Left lung (tissue), 10 donors: Measurements from ENCODE around the gene RLN2. TPM values are rescaled to one million over a fixed set of nuclear protein-coding genes. Genes with fewer than 3 reads are reported as not detected.

ENCODE experiments used
- ATAC-seq: fragments of 200-7000 bp; cut with Tn5 transposase; one replicate; pipeline ENCODE4 v1.9.1; 2020; ENCODE audit warnings: moderate library complexity
- DNase-seq, 4 donors: peaks; one replicate each; pipeline ENCODE4 v3.0.0-alpha.2; 2013 to 2020
- H3K27ac ChIP-seq, 2 donors: fragments of 200-600 bp; sonication (generic) in 1 of 2; one replicate each; pipeline versions ENCODE4 v1.5.0 to v1.8.0; 2020 to 2021
- H3K27me3 ChIP-seq, 2 donors: fragments of 200-600 bp; sonication (generic) in 1 of 2; one replicate each; pipeline versions ENCODE4 v1.5.0 to v1.8.0; 2020 to 2021
- H3K36me3 ChIP-seq, 2 donors: fragments of 200-600 bp; sonication (generic) in 1 of 2; one replicate each; pipeline versions ENCODE4 v1.5.0 to v1.8.0; 2020 to 2021
- H3K4me1 ChIP-seq, 2 donors: fragments of 200-600 bp; one replicate each; pipeline ENCODE4 v1.8.0; 2021
- H3K4me3 ChIP-seq, 2 donors: fragments of 200-600 bp; sonication (generic) in 1 of 2; one replicate each; pipeline versions ENCODE4 v1.5.0 to v1.8.0; 2020 to 2021; ENCODE audit warnings: mild to moderate bottlenecking in 1 of 2
- H3K9me3 ChIP-seq, 2 donors: fragments of 200-600 bp; sonication (generic) in 1 of 2; one replicate each; pipeline versions ENCODE4 v1.5.0 to v1.8.0; 2020 to 2021
- CTCF ChIP-seq, 2 donors: fragments of 200-600 bp; sonication (generic) in 1 of 2; IDR thresholded peaks; one replicate each; pipeline versions ENCODE4 v1.5.0 to v1.8.0; 2021; ENCODE audit warnings: antibody characterized with exemption in 2 of 2
- intact Hi-C, 2 donors: fragments of 100-400 bp; cut with DNase I; formaldehyde crosslinking; loops; one replicate each; pipeline versions ENCODE4 v1.11.2 to v1.14.2; 2022
- polyA plus RNA-seq, 6 donors: library from polyadenylated mRNA; unstranded; fragments of 120-200 nt; gene quantifications; one replicate each; pipeline ENCODE4 v1.2.1, GENCODE V29; 2013; ENCODE audit not compliant: insufficient read length in 6 of 6
- total RNA-seq, 2 donors: library from RNA; stranded (reverse); fragmentation: NEBNext Ultra II Directional; extraction: Animal tissue kit (Norgen Biotek cat#: 25700); gene quantifications; one replicate each; pipeline ENCODE4 v1.2.1, GENCODE V29; 2021
- donor health status: DM: no; HTN: yes; CAD: no.
- donor health status: DM: no; HTN: no; CAD: no.

RLN2 gene
- total and polyA plus RNA-seq, 8 donors, result 0.55 to 3.5 (median 2.1) TPM

GRCh38 chr9:5264219-5264595 lies 40.3 kb downstream of the RLN2 start:
- ATAC-seq (no peak), DNase-seq (no peak)
- no peaks in the 10 kb centered on the region for H3K9me3 ChIP-seq
- no peak overlapping the region for H3K27ac ChIP-seq
- no peaks in the 10 kb centered on the region for H3K27me3 ChIP-seq
- H3K4me1 ChIP-seq, result no peaks in the 10 kb centered on the region
- TF ChIP-seq CTCF (IDR thresholded peaks at IDR 0.05), result no peak
- intact Hi-C loops, result no loop called here
- no peaks in the 10 kb centered on the region for H3K36me3 ChIP-seq
- H3K4me3 ChIP-seq, result no peak overlapping the region

DNA sequence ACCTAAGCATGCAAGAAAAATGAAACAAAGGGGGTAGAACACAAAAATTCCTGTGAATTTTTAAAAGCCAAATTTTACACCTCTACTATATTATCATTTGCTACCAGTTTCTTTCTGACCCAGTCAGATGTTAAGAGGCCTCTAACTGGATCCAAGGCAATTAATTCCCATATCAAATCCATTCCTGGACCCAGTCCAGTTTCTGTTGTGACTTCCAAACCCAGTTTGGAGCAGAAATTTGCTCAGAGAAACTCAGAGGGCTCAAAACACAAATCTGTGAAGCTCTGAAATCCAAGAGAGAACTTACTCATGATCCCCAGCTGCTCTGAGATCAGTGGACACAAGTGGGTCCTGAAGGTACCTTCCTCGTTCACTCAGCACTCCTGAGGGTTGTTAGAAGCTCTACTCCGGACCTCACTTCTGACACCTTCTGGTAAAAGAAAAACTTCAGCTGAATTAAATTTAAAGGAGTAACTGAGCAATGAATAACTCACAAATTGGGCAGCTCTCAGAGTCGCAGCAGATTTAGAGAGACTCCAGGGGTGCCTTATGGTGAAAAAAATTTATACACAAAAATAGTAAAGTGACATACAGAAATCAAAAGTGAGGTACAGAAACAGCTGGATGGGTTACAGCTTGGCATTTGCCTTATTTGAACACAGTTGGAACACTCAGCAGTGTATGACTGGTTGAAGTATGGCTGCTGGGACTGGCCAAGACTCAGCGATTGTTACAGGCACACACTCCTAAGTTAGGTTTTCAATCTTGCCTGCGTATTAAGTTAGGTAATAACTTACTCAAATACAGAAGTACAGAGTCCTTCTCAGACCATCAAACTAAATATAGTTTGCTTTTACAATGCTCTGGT lies 40.9 kb downstream of the RLN2 start:
- H3K27ac ChIP-seq, result no peak overlapping the region
- intact Hi-C loops, result no loop called here
- no peaks in the 10 kb centered on the region for H3K9me3 ChIP-seq
- DNase-seq (peak in 1 of 4 donors; percentile 7), ATAC-seq (peak; percentile 76)
- no peaks in the 10 kb centered on the region for H3K27me3 ChIP-seq
- H3K36me3 ChIP-seq, result no peaks in the 10 kb centered on the region
- no peaks in the 10 kb centered on the region for H3K4me1 ChIP-seq
- H3K4me3 ChIP-seq, result no peak overlapping the region
- TF ChIP-seq CTCF (IDR thresholded peaks at IDR 0.05), result no peak

Other genes with a start within 250 kb of the RLN2 start
- gene INSL6, start 119.1 kb downstream of the RLN2 start, total RNA-seq, result not detected
- gene INSL6, start 119.1 kb downstream of the RLN2 start, polyA plus RNA-seq, result 1 to 10 TPM in 1 of 6 donors, under 1 TPM in 5; 0.30 to 1.2 (median 0.65) TPM
- gene INSL4, start 73.3 kb downstream of the RLN2 start, total RNA-seq, result not detected
- gene INSL4, start 73.3 kb downstream of the RLN2 start, polyA plus RNA-seq, result not detected
- gene RLN1, start 35.2 kb upstream of the RLN2 start, total RNA-seq, result under 1 TPM; 0.42 to 0.79 TPM
- gene RLN1, start 35.2 kb upstream of the RLN2 start, polyA plus RNA-seq, result 1 to 10 TPM in 1 of 6 donors, under 1 TPM in 5; 0.53 to 1.7 (median 0.64) TPM
- 10 to 100 TPM; 23.2 to 26.6 TPM for gene PLGRKT, start 133.2 kb upstream of the RLN2 start, total RNA-seq
- 10 to 100 TPM; 18.9 to 28.2 (median 21.2) TPM for gene PLGRKT, start 133.2 kb upstream of the RLN2 start, polyA plus RNA-seq
- gene CD274, start 145.8 kb upstream of the RLN2 start, total RNA-seq, result 10 to 100 TPM in 1 of 2 donors, 1 to 10 TPM in 1; 9.4 to 21.1 TPM
- 1 to 10 TPM in 4 of 6 donors, under 1 TPM in 2; 0.24 to 1.3 (median 1.0) TPM for gene CD274, start 145.8 kb upstream of the RLN2 start, polyA plus RNA-seq
- 1 to 10 TPM; 1.7 to 4.2 TPM for gene PDCD1LG2, start 205.8 kb upstream of the RLN2 start, total RNA-seq
- under 1 TPM; 0.10 to 0.45 (median 0.18) TPM for gene PDCD1LG2, start 205.8 kb upstream of the RLN2 start, polyA plus RNA-seq